Measurements from ENCODE around the gene HOMER2. TPM values are rescaled to one million over a fixed set of nuclear protein-coding genes. Genes with fewer than 3 reads are reported as not detected.
A peak's percentile ranks its signal among the peaks of the same experiment; 100 is the strongest.

Gene HOMER2
- total RNA-seq, 1 donor from 2014 or later = 22.0 TPM

- no peak for DNase-seq (ENCODE audit: low spot score in 2 of 2)
- H3K4me3 ChIP-seq = no peak overlapping the region
- H3K9me3 ChIP-seq = no peaks in the 10 kb centered on the region
- no peak overlapping the region for H3K27ac ChIP-seq
- TF ChIP-seq CTCF (IDR thresholded peaks at IDR 0.05) = no peak
- H3K36me3 ChIP-seq = no peaks in the 10 kb centered on the region
- no peaks in the 10 kb centered on the region for H3K27me3 ChIP-seq
- intact Hi-C loops (cut with DNase I) = no loop called here
- no peaks in the 10 kb centered on the region for H3K4me1 ChIP-seq
Observed at GRCh38 chr15:82921242-82921641, 31.3 kb downstream of the HOMER2 start.

- no peak overlapping the region for H3K27ac ChIP-seq
- H3K27me3 ChIP-seq = no peaks in the 10 kb centered on the region
- no peaks in the 10 kb centered on the region for H3K9me3 ChIP-seq
- H3K4me3 ChIP-seq = no peak overlapping the region
- intact Hi-C loops (cut with DNase I) = no loop called here
- no peak for TF ChIP-seq CTCF (IDR thresholded peaks at IDR 0.05)
- H3K4me1 ChIP-seq = no peaks in the 10 kb centered on the region
- DNase-seq (ENCODE audit: low spot score in 2 of 2) = peak in 1 of 2 donors; percentile 35
- no peaks in the 10 kb centered on the region for H3K36me3 ChIP-seq
Observed at GRCh38 chr15:82919231-82919886, 33.2 kb downstream of the HOMER2 start.

- H3K27me3 ChIP-seq = no peaks in the 10 kb centered on the region
- TF ChIP-seq CTCF (IDR thresholded peaks at IDR 0.05) = no peak
- intact Hi-C loops (cut with DNase I) = no loop called here
- DNase-seq (ENCODE audit: low spot score in 2 of 2) = peak in 1 of 2 donors; percentile 41
- no peaks in the 10 kb centered on the region for H3K36me3 ChIP-seq
- H3K27ac ChIP-seq = no peak overlapping the region
- H3K4me3 ChIP-seq = no peak overlapping the region
- H3K4me1 ChIP-seq = no peaks in the 10 kb centered on the region
- H3K9me3 ChIP-seq = no peaks in the 10 kb centered on the region
Observed at GRCh38 chr15:82918607-82919230, 33.8 kb downstream of the HOMER2 start.

- no peaks in the 10 kb centered on the region for H3K36me3 ChIP-seq
- no peak for DNase-seq (ENCODE audit: low spot score in 2 of 2)
- no peaks in the 10 kb centered on the region for H3K9me3 ChIP-seq
- no peaks in the 10 kb centered on the region for H3K4me1 ChIP-seq
- no peak overlapping the region for H3K4me3 ChIP-seq
- no peak overlapping the region for H3K27ac ChIP-seq
- no peak for TF ChIP-seq CTCF (IDR thresholded peaks at IDR 0.05)
- intact Hi-C loops (cut with DNase I) = no loop called here
- H3K27me3 ChIP-seq = no peaks in the 10 kb centered on the region
Observed at GRCh38 chr15:82918162-82918561, 34.4 kb downstream of the HOMER2 start.

GRCh38 chr15:82917249-82917648 is 35.3 kb downstream of the HOMER2 start:
- Histone ChIP-seq H3K27me3 (no peaks in the 10 kb centered on the region), H3K4me1 (no peaks in the 10 kb centered on the region), H3K27ac (no peak overlapping the region), H3K9me3 (no peaks in the 10 kb centered on the region), H3K4me3 (no peak overlapping the region), H3K36me3 (no peaks in the 10 kb centered on the region)
- intact Hi-C loops (cut with DNase I) = no loop called here
- no peak for TF ChIP-seq CTCF (IDR thresholded peaks at IDR 0.05)
- DNase-seq (ENCODE audit: low spot score in 2 of 2) = no peak
